GM23338 (cell line): ENCODE data around the gene IFIT1B.

Experiments
- EZH2 ChIP-seq: fragments of 200-600 bp; sonication (generic); IDR thresholded peaks from one replicate; pipeline ENCODE4 v1.8.0; 2017; ENCODE audit warnings: antibody characterized with exemption, mild to moderate bottlenecking, low read depth; ENCODE audit not compliant: unreplicated experiment
- EZH2phosphoT487 ChIP-seq: fragments of 200-600 bp; sonication (generic); IDR thresholded peaks from one replicate; pipeline ENCODE4 v1.8.1; 2018; ENCODE audit warnings: antibody characterized with exemption; ENCODE audit not compliant: unreplicated experiment
- POLR2AphosphoS5 ChIP-seq: IDR thresholded peaks from 2 replicates; pipeline ENCODE4 v1.6.1; 2016; ENCODE audit warnings: antibody characterized with exemption, low read depth
- TF ChIP-seq, protein P1 (sequence below), 2 experiments: fragments of 200-600 bp in 1 of 2; sonication (generic) in 1 of 2; conservative IDR thresholded peaks; 2 replicates each; pipeline versions ENCODE4 v1.5.1 to v1.6.1; 2016 to 2017; ENCODE audit warnings: antibody characterized with exemption in 2 of 2, low read depth in 2 of 2, mild to moderate bottlenecking in 2 of 2, moderate library complexity in 1 of 2
- TF ChIP-seq, protein P2 (sequence below): IDR thresholded peaks from 2 replicates; pipeline ENCODE4 v1.6.1; 2016; ENCODE audit warnings: antibody characterized with exemption

DNA sequence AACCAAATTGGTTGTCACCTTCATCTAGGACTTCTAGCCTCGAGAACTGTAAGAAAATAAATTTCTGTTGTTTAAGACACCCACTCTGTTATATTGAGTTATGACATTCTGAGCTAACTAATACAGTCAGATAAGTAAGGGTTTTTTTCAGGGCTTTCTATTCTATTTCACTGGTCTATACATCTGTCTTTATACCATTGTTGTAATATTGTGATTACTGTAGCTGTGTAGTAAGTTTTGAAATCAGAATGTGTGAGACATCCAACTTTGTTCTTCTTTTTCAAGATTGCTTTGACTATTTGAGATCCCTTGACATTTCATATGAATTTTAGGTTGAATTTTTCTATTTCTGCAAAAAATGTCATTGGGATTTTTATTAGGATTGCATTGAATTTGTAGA, 22.1 kb downstream of the IFIT1B start:
- TF ChIP-seq, protein P1, sequence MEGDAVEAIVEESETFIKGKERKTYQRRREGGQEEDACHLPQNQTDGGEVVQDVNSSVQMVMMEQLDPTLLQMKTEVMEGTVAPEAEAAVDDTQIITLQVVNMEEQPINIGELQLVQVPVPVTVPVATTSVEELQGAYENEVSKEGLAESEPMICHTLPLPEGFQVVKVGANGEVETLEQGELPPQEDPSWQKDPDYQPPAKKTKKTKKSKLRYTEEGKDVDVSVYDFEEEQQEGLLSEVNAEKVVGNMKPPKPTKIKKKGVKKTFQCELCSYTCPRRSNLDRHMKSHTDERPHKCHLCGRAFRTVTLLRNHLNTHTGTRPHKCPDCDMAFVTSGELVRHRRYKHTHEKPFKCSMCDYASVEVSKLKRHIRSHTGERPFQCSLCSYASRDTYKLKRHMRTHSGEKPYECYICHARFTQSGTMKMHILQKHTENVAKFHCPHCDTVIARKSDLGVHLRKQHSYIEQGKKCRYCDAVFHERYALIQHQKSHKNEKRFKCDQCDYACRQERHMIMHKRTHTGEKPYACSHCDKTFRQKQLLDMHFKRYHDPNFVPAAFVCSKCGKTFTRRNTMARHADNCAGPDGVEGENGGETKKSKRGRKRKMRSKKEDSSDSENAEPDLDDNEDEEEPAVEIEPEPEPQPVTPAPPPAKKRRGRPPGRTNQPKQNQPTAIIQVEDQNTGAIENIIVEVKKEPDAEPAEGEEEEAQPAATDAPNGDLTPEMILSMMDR (conservative IDR thresholded peaks at IDR 0.05; ENCODE audit: low read depth in 2 of 2) = no peak
- no peak for TF ChIP-seq EZH2phosphoT487
- TF ChIP-seq EZH2 = no peak
- TF ChIP-seq, protein P2, sequence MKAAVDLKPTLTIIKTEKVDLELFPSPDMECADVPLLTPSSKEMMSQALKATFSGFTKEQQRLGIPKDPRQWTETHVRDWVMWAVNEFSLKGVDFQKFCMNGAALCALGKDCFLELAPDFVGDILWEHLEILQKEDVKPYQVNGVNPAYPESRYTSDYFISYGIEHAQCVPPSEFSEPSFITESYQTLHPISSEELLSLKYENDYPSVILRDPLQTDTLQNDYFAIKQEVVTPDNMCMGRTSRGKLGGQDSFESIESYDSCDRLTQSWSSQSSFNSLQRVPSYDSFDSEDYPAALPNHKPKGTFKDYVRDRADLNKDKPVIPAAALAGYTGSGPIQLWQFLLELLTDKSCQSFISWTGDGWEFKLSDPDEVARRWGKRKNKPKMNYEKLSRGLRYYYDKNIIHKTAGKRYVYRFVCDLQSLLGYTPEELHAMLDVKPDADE = no peak
- no peak for TF ChIP-seq POLR2AphosphoS5
